ENCODE results near the gene GADL1. TPM values are rescaled to one million over a fixed set of nuclear protein-coding genes. Genes with fewer than 3 reads are reported as not detected.

GADL1 gene
- total RNA-seq, 1 donor from 2014 or later: not detected

- DNase-seq (ENCODE audit: low spot score): no peak
These were observed 133.7 kb downstream of the GADL1 start for GRCh38 chr3:30760737-30761136.

- no peak for DNase-seq (ENCODE audit: low spot score)
These were observed 134.3 kb downstream of the GADL1 start for GRCh38 chr3:30760040-30760695.

GRCh38 chr3:30756218-30756617 is 138.2 kb downstream of the GADL1 start:
- no peak for DNase-seq (ENCODE audit: low spot score)

GRCh38 chr3:30754426-30754825 is 140.0 kb downstream of the GADL1 start:
- DNase-seq (ENCODE audit: low spot score): no peak

- no peak for DNase-seq (ENCODE audit: low spot score)
These were observed 140.7 kb downstream of the GADL1 start for GRCh38 chr3:30753766-30754165.

- DNase-seq (ENCODE audit: low spot score): no peak
These were observed 141.5 kb downstream of the GADL1 start for GRCh38 chr3:30752970-30753369.

- DNase-seq (ENCODE audit: low spot score): no peak
These were observed 142.0 kb downstream of the GADL1 start for GRCh38 chr3:30752491-30752890.

GRCh38 chr3:30751610-30752299 is 142.7 kb downstream of the GADL1 start:
- DNase-seq (ENCODE audit: low spot score): no peak

GRCh38 chr3:30750967-30751366 is 143.5 kb downstream of the GADL1 start:
- no peak for DNase-seq (ENCODE audit: low spot score)

- DNase-seq (ENCODE audit: low spot score): no peak
These were observed 145.2 kb downstream of the GADL1 start for GRCh38 chr3:30749230-30749629.

GRCh38 chr3:30747771-30748281 is 146.6 kb downstream of the GADL1 start:
- no peak for DNase-seq (ENCODE audit: low spot score)

GRCh38 chr3:30743641-30744317 is 150.7 kb downstream of the GADL1 start:
- DNase-seq (ENCODE audit: low spot score): no peak

GRCh38 chr3:30742796-30743619 is 151.5 kb downstream of the GADL1 start:
- no peak for DNase-seq (ENCODE audit: low spot score)

GRCh38 chr3:30741889-30742288 is 152.6 kb downstream of the GADL1 start:
- DNase-seq (ENCODE audit: low spot score): no peak

- DNase-seq (ENCODE audit: low spot score): no peak
These were observed 155.9 kb downstream of the GADL1 start for GRCh38 chr3:30738605-30739004.

GRCh38 chr3:30737743-30738499 is 156.5 kb downstream of the GADL1 start:
- DNase-seq (ENCODE audit: low spot score): no peak

GRCh38 chr3:30733696-30734095 is 160.8 kb downstream of the GADL1 start:
- DNase-seq (ENCODE audit: low spot score): no peak

- no peak for DNase-seq (ENCODE audit: low spot score)
These were observed 161.3 kb downstream of the GADL1 start for GRCh38 chr3:30733209-30733608.

- no peak for DNase-seq (ENCODE audit: low spot score)
These were observed 163.5 kb downstream of the GADL1 start for GRCh38 chr3:30730967-30731366.

GRCh38 chr3:30729936-30730335 is 164.5 kb downstream of the GADL1 start:
- no peak for DNase-seq (ENCODE audit: low spot score)

GRCh38 chr3:30729512-30729911 is 164.9 kb downstream of the GADL1 start:
- DNase-seq (ENCODE audit: low spot score): no peak

Measured in mesenteric fat pad (tissue), 1 donor.